OCI-LY1 (cell line): ENCODE measurements around the gene TCERG1L.

ENCODE experiments used
- H2AFZ ChIP-seq: fragments of 200-600 bp; sonication (generic), shearing (Covaris generic); 2 replicates; pipeline ENCODE4 v1.6.0; 2014; ENCODE audit warnings: antibody characterized with exemption, mild to moderate bottlenecking, low read length
- H3F3A ChIP-seq: fragments of 200-600 bp; sonication (generic), shearing (Covaris generic); 2 replicates; pipeline ENCODE4 v1.6.0; 2014; ENCODE audit warnings: mild to moderate bottlenecking, antibody characterized with exemption, low read length, moderate library complexity; ENCODE audit not compliant: insufficient read depth
- H3K27ac ChIP-seq: fragments of 200-600 bp; sonication (generic); 2 replicates; pipeline ENCODE4 v1.5.1; 2014; ENCODE audit warnings: low read length, mixed run types, mild to moderate bottlenecking, low read depth; ENCODE audit not compliant: poor library complexity, severe bottlenecking
- H3K27me3 ChIP-seq: fragments of 200-600 bp; sonication (generic); 2 replicates; pipeline ENCODE4 v1.6.0; 2014; ENCODE audit warnings: antibody characterized with exemption, mild to moderate bottlenecking, low read length, moderate library complexity; ENCODE audit not compliant: insufficient read depth
- H3K36me3 ChIP-seq: fragments of 200-600 bp; sonication (generic); 2 replicates; pipeline ENCODE4 v1.6.1; 2014; ENCODE audit warnings: mild to moderate bottlenecking, antibody characterized with exemption, low read length, moderate library complexity, mixed read lengths; ENCODE audit not compliant: insufficient read depth
- H3K4me1 ChIP-seq: fragments of 200-600 bp; sonication (generic); 2 replicates; pipeline ENCODE4 v1.5.1; 2014; ENCODE audit warnings: mild to moderate bottlenecking, low read length, moderate library complexity; ENCODE audit not compliant: insufficient read depth, severe bottlenecking
- H3K4me2 ChIP-seq: fragments of 200-600 bp; sonication (generic), shearing (Covaris generic); 2 replicates; pipeline ENCODE4 v1.6.1; 2014; ENCODE audit warnings: low read length
- H3K4me3 ChIP-seq: fragments of 200-600 bp; sonication (generic); 2 replicates; pipeline ENCODE4 v1.5.1; 2014; ENCODE audit warnings: low read length, low read depth, mild to moderate bottlenecking, mixed read lengths; ENCODE audit not compliant: poor library complexity, severe bottlenecking
- H3K79me2 ChIP-seq: fragments of 200-600 bp; shearing (Covaris generic); 2 replicates; pipeline ENCODE4 v1.6.1; 2016; ENCODE audit warnings: mixed run types, low read length, mixed read lengths; ENCODE audit not compliant: insufficient read depth
- H3K9ac ChIP-seq: fragments of 200-600 bp; sonication (generic), shearing (Covaris generic); 2 replicates; pipeline ENCODE4 v1.6.1; 2014; ENCODE audit warnings: mild to moderate bottlenecking, low read length, mixed read lengths
- H3K9me2 ChIP-seq: fragments of 200-600 bp; sonication (generic), shearing (Covaris generic); 2 replicates; pipeline ENCODE4 v1.6.1; 2014; ENCODE audit warnings: low read depth, mild to moderate bottlenecking, low read length, mixed read lengths
- H3K9me3 ChIP-seq: fragments of 200-600 bp; shearing (Covaris generic); 2 replicates; pipeline ENCODE4 v1.6.1; 2014; ENCODE audit warnings: low read length, mixed read lengths
- H4K20me1 ChIP-seq: fragments of 200-600 bp; sonication (generic), shearing (Covaris generic); 2 replicates; pipeline ENCODE4 v1.6.0; 2016; ENCODE audit warnings: mild to moderate bottlenecking, low read length; ENCODE audit not compliant: insufficient read depth
- CTCF ChIP-seq: fragments of 200-600 bp; sonication (generic), shearing (Covaris generic); IDR thresholded peaks from 2 replicates; pipeline ENCODE4 v1.5.1; 2017; ENCODE audit warnings: mild to moderate bottlenecking, antibody characterized with exemption, low read length, moderate library complexity, mixed read lengths
- EZH2 ChIP-seq: fragments of 200-600 bp; sonication (generic), shearing (Covaris generic); IDR thresholded peaks from 2 replicates; pipeline ENCODE4 v1.8.0; 2017; ENCODE audit warnings: borderline replicate concordance, mixed run types, mild to moderate bottlenecking, antibody characterized with exemption, low read length, moderate library complexity, mixed read lengths

Gene TCERG1L

GRCh38 chr10:131161087-131161486 is 150.4 kb downstream of the TCERG1L start:
- Histone ChIP-seq H3K4me2 (no peak overlapping the region), H3K9ac (no peak overlapping the region), H3K9me2 (no peaks in the 10 kb centered on the region), H3K27ac (no peak overlapping the region), H3K4me3 (no peak overlapping the region), H3K9me3 (no peaks in the 10 kb centered on the region), H3K36me3 (no peaks in the 10 kb centered on the region), H3F3A (no peaks in the 10 kb centered on the region), H3K4me1 (no peaks in the 10 kb centered on the region), H2AFZ (no peak overlapping the region), H3K79me2 (no peaks in the 10 kb centered on the region), H4K20me1 (no peaks in the 10 kb centered on the region), H3K27me3 (no peaks in the 10 kb centered on the region)
- no peak for TF ChIP-seq CTCF

- no peaks in the 10 kb centered on the region for H3K9me3 ChIP-seq
- no peaks in the 10 kb centered on the region for H3F3A ChIP-seq
- H3K9me2 ChIP-seq: no peaks in the 10 kb centered on the region
- TF ChIP-seq EZH2 (no peak), CTCF (no peak)
- H3K36me3 ChIP-seq: no peaks in the 10 kb centered on the region
- no peak overlapping the region for H3K4me3 ChIP-seq
- H3K79me2 ChIP-seq: no peaks in the 10 kb centered on the region
- H4K20me1 ChIP-seq: no peaks in the 10 kb centered on the region
- H3K4me1 ChIP-seq: no peaks in the 10 kb centered on the region
- H2AFZ ChIP-seq: no peak overlapping the region
- no peak overlapping the region for H3K4me2 ChIP-seq
- no peak overlapping the region for H3K9ac ChIP-seq
- H3K27me3 ChIP-seq: no peaks in the 10 kb centered on the region
- no peak overlapping the region for H3K27ac ChIP-seq
These were observed 151.2 kb downstream of the TCERG1L start for GRCh38 chr10:131160219-131160875.

- Histone ChIP-seq H3K9ac (no peak overlapping the region), H3K27me3 (no peaks in the 10 kb centered on the region), H3K27ac (no peak overlapping the region), H3K9me2 (no peaks in the 10 kb centered on the region), H2AFZ (no peak overlapping the region), H3K9me3 (no peaks in the 10 kb centered on the region), H3K4me1 (no peaks in the 10 kb centered on the region), H3K79me2 (no peaks in the 10 kb centered on the region), H3K4me3 (no peak overlapping the region), H3K4me2 (no peak overlapping the region), H3F3A (no peaks in the 10 kb centered on the region), H4K20me1 (no peaks in the 10 kb centered on the region), H3K36me3 (no peaks in the 10 kb centered on the region)
- no peak for TF ChIP-seq EZH2
- no peak for TF ChIP-seq CTCF
These were observed 151.8 kb downstream of the TCERG1L start for GRCh38 chr10:131159771-131160170.
